Colonic mucosa (tissue), 4 donors: Measurements from ENCODE around the gene DAPK1. TPM values are rescaled to one million over a fixed set of nuclear protein-coding genes. Genes with fewer than 3 reads are reported as not detected.

Experiments used
- DNase-seq: peaks from one replicate; pipeline ENCODE4 v3.0.0-alpha.2; 2020
- H3K27ac ChIP-seq: fragments of 200-600 bp; one replicate; pipeline ENCODE4 v1.8.0; 2021
- H3K27me3 ChIP-seq: fragments of 200-600 bp; one replicate; pipeline ENCODE4 v1.8.0; 2021
- H3K36me3 ChIP-seq: fragments of 200-600 bp; one replicate; pipeline ENCODE4 v1.8.0; 2021
- H3K4me1 ChIP-seq: fragments of 200-600 bp; one replicate; pipeline ENCODE4 v1.8.0; 2021; ENCODE audit warnings: mild to moderate bottlenecking
- H3K4me3 ChIP-seq: fragments of 200-600 bp; one replicate; pipeline ENCODE4 v1.8.0; 2021
- H3K9ac ChIP-seq, 2 donors: one replicate each; pipeline ENCODE4 v1.7.0; 2013; ENCODE audit warnings: control low read depth in 2 of 2, low read depth in 2 of 2, low read length in 2 of 2
- H3K9me3 ChIP-seq: fragments of 200-600 bp; one replicate; pipeline ENCODE4 v1.8.0; 2021
- intact Hi-C: fragments of 100-400 bp; cut with DNase I; formaldehyde crosslinking; loops from one replicate; pipeline ENCODE4 v1.14.1; 2022
- total RNA-seq, 2 donors: library from RNA; stranded (reverse); fragmentation: NEBNext Ultra II Directional in 1 of 2; extraction: Animal tissue kit (Norgen Biotek cat#: 25700) in 1 of 2; gene quantifications; one replicate each; pipeline ENCODE4 v1.2.1, GENCODE V29; 2021
- TF ChIP-seq, protein P1 (sequence below): fragments of 200-600 bp; IDR thresholded peaks from one replicate; pipeline ENCODE4 v1.8.0; 2022; ENCODE audit warnings: antibody characterized with exemption, mild to moderate bottlenecking
- donor health status: healthy.
- donor health status: DM: no; HTN: no; CAD: no.
- donor health status: DM: no; HTN: no; CAD: no.

The DAPK1 gene
- total RNA-seq, 2 donors from 2014 or later: 7.9 to 17.5 TPM

DNA sequence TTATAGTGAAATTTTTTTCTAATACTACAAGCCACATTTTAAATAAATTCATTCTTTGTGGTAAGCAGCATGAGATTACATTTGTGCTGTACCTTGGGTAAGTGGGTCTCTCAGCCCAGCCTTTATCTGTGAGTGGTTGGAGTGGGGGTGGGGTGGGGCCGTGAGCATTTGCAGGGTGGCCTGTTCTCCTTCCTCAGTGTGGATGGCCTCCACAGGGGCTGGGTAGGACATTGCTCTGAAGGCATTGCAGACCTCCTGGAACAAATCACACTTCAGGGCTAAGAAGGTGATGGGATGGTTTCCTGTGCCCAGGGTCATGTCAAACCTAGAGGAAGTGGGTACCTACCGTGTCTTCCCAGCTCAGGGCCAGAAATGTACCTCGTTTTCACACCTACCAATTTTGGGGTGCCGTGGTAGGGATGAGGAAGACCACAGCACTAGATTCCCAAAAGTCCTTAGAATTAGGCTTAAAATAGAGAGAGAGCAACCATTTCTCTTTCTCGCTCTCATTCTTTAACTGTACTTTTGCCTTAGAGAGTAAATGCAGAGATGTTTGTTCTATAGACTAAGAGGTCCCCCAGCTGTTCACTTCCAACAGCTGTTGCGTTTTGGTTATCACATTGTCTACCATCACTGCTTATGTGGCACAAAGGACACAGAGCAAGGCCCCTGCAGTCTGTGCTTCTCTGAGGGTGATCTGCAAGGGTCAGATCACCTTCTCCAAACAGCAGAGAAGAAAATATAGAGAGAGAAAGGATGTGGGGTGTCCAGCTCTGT is 144.9 kb downstream of the DAPK1 start:
- Histone ChIP-seq H3K27ac (no peak overlapping the region), H3K4me1 (no peaks in the 10 kb centered on the region), H3K9me3 (no peaks in the 10 kb centered on the region), H3K27me3 (no peaks in the 10 kb centered on the region), H3K9ac (no peak overlapping the region), H3K36me3 (no peaks in the 10 kb centered on the region), H3K4me3 (no peak overlapping the region)
- DNase-seq: no peak
- TF ChIP-seq, protein P1, sequence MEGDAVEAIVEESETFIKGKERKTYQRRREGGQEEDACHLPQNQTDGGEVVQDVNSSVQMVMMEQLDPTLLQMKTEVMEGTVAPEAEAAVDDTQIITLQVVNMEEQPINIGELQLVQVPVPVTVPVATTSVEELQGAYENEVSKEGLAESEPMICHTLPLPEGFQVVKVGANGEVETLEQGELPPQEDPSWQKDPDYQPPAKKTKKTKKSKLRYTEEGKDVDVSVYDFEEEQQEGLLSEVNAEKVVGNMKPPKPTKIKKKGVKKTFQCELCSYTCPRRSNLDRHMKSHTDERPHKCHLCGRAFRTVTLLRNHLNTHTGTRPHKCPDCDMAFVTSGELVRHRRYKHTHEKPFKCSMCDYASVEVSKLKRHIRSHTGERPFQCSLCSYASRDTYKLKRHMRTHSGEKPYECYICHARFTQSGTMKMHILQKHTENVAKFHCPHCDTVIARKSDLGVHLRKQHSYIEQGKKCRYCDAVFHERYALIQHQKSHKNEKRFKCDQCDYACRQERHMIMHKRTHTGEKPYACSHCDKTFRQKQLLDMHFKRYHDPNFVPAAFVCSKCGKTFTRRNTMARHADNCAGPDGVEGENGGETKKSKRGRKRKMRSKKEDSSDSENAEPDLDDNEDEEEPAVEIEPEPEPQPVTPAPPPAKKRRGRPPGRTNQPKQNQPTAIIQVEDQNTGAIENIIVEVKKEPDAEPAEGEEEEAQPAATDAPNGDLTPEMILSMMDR: no peak
- intact Hi-C loops: no loop called here

DNA sequence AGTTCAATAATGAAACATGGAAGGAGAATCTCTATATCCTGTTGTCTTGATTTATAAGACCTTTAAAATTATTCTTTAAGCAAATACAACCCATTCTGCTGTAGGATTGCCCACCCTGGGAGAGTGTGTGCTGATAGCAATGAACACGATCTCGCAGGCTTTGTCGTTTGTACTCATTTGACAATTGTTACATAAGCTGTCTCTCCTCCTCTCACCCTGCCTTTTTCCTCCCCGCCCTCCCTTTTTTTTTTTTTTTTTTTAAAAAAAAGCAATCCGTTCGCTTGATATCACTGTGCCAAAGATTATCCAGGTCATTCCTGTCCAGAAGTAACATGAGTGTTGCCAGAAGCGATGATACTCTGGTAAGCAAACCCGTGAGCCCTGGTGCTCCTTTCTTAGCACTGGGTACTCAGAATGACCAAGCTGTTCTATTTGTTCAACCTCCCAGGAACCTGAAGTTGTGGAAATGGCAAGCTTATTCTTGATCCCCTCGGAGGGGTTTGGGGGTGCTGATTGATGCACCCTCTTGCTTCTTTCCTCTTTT is 145.5 kb downstream of the DAPK1 start:
- DNase-seq: no peak
- H3K27ac ChIP-seq: no peak overlapping the region
- intact Hi-C loops: no loop called here
- H3K27me3 ChIP-seq: no peaks in the 10 kb centered on the region
- no peaks in the 10 kb centered on the region for H3K4me1 ChIP-seq
- H3K4me3 ChIP-seq: no peak overlapping the region
- H3K9ac ChIP-seq: no peak overlapping the region
- H3K36me3 ChIP-seq: no peaks in the 10 kb centered on the region
- no peaks in the 10 kb centered on the region for H3K9me3 ChIP-seq
- TF ChIP-seq, protein P1: no peak

DNA sequence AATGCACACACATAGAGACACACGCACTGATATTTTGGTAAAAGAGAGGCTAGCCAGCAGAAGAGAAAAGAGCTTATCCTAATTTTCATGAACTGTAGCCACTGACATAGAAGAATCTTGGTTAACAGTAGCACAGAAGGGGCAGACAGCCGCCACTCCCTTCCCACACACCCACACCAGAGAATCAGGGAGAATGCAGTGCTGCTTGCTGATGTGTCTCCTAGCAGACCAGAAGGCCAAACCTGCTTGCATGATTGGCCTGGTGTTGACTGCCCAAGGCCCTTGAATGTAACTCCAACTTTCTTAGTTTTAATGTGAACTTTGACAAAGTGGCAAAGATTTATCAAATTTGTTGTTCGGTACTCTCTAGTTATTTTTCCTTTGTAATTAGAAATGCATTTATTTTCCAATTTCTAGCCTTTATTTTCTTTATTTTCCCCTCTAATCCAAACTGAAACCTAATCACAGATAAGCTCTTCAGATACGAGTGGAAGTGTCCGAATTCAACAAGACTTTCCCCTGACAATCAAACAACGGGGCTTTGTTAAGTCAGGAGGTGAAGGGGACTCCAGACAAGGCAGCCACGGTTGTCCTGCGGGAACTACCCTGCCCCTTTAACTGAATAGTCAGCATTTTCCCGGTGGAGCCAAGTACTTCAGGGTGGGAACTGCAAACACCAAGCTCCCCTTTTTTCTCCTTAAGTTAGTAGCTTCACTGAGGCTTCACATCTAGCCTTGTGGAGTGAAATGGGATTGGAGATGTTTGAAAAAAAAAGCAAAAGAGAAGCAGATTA is 146.3 kb downstream of the DAPK1 start:
- Histone ChIP-seq H3K9me3 (no peaks in the 10 kb centered on the region), H3K4me1 (no peaks in the 10 kb centered on the region), H3K27ac (no peak overlapping the region), H3K36me3 (no peaks in the 10 kb centered on the region), H3K9ac (no peak overlapping the region), H3K4me3 (no peak overlapping the region), H3K27me3 (no peaks in the 10 kb centered on the region)
- intact Hi-C loops: no loop called here
- no peak for DNase-seq
- TF ChIP-seq, protein P1: no peak

DNA sequence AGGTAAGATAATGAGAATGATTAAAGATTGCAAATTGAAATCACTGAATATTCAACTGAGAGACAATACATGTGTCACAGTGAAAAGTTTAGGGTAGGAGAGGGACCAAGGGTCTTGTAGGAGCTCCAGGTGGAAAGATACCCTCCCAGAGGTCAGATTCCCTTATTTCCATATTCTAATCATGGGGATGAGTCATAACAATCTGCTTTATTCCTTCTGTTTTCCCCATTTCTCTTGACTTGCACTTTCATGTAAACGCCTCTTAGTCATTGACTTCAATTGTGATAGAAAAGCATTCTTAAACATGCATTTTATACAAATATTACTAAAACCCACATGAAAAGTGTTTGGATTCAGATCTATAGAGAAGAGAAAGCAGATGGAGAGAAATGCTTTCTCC is 147.0 kb downstream of the DAPK1 start:
- DNase-seq: no peak
- intact Hi-C loops: no loop called here
- H3K4me1 ChIP-seq: no peaks in the 10 kb centered on the region
- H3K9me3 ChIP-seq: no peaks in the 10 kb centered on the region
- no peak overlapping the region for H3K9ac ChIP-seq
- H3K27ac ChIP-seq: no peak overlapping the region
- H3K27me3 ChIP-seq: no peaks in the 10 kb centered on the region
- no peaks in the 10 kb centered on the region for H3K36me3 ChIP-seq
- no peak overlapping the region for H3K4me3 ChIP-seq
- TF ChIP-seq, protein P1: no peak

DNA sequence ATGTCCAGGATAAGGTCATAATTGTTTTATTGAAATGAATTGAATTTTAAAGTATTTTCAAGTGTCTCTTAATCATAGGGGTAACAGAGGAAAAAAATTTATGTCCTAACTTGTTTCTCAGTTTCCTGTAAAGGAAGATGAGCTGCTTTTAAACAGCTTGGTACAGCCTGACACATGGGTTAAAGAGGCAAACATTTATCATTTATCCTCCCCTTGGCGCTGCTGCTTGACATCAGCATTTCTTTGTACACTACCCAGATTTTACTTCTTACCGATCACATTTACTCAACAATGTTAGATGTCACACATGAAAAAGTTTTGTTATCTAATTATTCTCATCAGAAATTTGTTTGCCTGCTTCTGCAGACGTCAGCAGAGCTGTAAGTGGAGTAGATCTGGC is 148.9 kb downstream of the DAPK1 start:
- Histone ChIP-seq H3K4me1 (no peaks in the 10 kb centered on the region), H3K27me3 (no peaks in the 10 kb centered on the region), H3K9ac (no peak overlapping the region), H3K27ac (no peak overlapping the region), H3K4me3 (no peak overlapping the region), H3K9me3 (no peaks in the 10 kb centered on the region), H3K36me3 (no peaks in the 10 kb centered on the region)
- intact Hi-C loops: no loop called here
- TF ChIP-seq, protein P1: no peak
- DNase-seq: no peak
